IPS-18a (cell line): ENCODE data around the gene SCARB2.

Experiments used
- H3K27ac ChIP-seq: one replicate; pipeline ENCODE4 v1.5.1; 2013; ENCODE audit warnings: low read length
- H3K27me3 ChIP-seq: one replicate; pipeline ENCODE4 v1.6.1; 2013; ENCODE audit warnings: mild to moderate bottlenecking, low read length; ENCODE audit not compliant: control insufficient read depth, insufficient read depth
- H3K36me3 ChIP-seq: one replicate; pipeline ENCODE4 v1.6.1; 2013; ENCODE audit warnings: low read depth, low read length; ENCODE audit not compliant: control insufficient read depth
- H3K4me1 ChIP-seq: one replicate; pipeline ENCODE4 v1.6.1; 2013; ENCODE audit warnings: low read depth, low read length; ENCODE audit not compliant: control insufficient read depth
- H3K4me3 ChIP-seq: one replicate; pipeline ENCODE4 v1.5.1; 2013; ENCODE audit warnings: low read length
- H3K9ac ChIP-seq: one replicate; pipeline ENCODE4 v1.6.1; 2013; ENCODE audit warnings: mild to moderate bottlenecking, low read length, moderate library complexity
- H3K9me3 ChIP-seq: one replicate; pipeline ENCODE4 v1.6.1; 2013; ENCODE audit warnings: low read depth, low read length; ENCODE audit not compliant: control insufficient read depth

Gene SCARB2

GRCh38 chr4:76175336-76175735 lies 38.3 kb downstream of the SCARB2 start:
- Histone ChIP-seq H3K27me3 (no peaks in the 10 kb centered on the region), H3K9ac (no peak overlapping the region), H3K9me3 (no peaks in the 10 kb centered on the region), H3K4me3 (no peak overlapping the region), H3K27ac (no peak overlapping the region), H3K36me3 (peaks cover 16% of the 10 kb centered on the region), H3K4me1 (no peaks in the 10 kb centered on the region)

- Histone ChIP-seq H3K4me3 (no peak overlapping the region), H3K27ac (no peak overlapping the region), H3K27me3 (no peaks in the 10 kb centered on the region), H3K9ac (no peak overlapping the region), H3K4me1 (no peaks in the 10 kb centered on the region), H3K9me3 (no peaks in the 10 kb centered on the region), H3K36me3 (peaks cover 22% of the 10 kb centered on the region)
Measured at GRCh38 chr4:76174216-76174615, 39.4 kb downstream of the SCARB2 start.

GRCh38 chr4:76168688-76169087 lies 44.9 kb downstream of the SCARB2 start:
- H3K9ac ChIP-seq: no peak overlapping the region
- no peaks in the 10 kb centered on the region for H3K9me3 ChIP-seq
- no peak overlapping the region for H3K27ac ChIP-seq
- H3K4me3 ChIP-seq: no peak overlapping the region
- no peaks in the 10 kb centered on the region for H3K4me1 ChIP-seq
- H3K27me3 ChIP-seq: no peaks in the 10 kb centered on the region
- H3K36me3 ChIP-seq: peaks cover 17% of the 10 kb centered on the region

- Histone ChIP-seq H3K4me1 (no peaks in the 10 kb centered on the region), H3K36me3 (peaks cover 25% of the 10 kb centered on the region), H3K27ac (no peak overlapping the region), H3K27me3 (no peaks in the 10 kb centered on the region), H3K4me3 (no peak overlapping the region), H3K9ac (no peak overlapping the region), H3K9me3 (no peaks in the 10 kb centered on the region)
Measured at GRCh38 chr4:76166480-76166879, 47.1 kb downstream of the SCARB2 start.

GRCh38 chr4:76160355-76160754 lies 53.3 kb downstream of the SCARB2 start:
- Histone ChIP-seq H3K4me3 (no peak overlapping the region), H3K4me1 (no peaks in the 10 kb centered on the region), H3K27ac (no peak overlapping the region), H3K36me3 (peaks cover 22% of the 10 kb centered on the region), H3K9ac (no peak overlapping the region), H3K9me3 (no peaks in the 10 kb centered on the region), H3K27me3 (no peaks in the 10 kb centered on the region)

GRCh38 chr4:76156635-76157034 lies 57.0 kb downstream of the SCARB2 start:
- Histone ChIP-seq H3K9ac (no peak overlapping the region), H3K36me3 (peaks cover 12% of the 10 kb centered on the region), H3K27me3 (no peaks in the 10 kb centered on the region), H3K4me3 (no peak overlapping the region), H3K4me1 (no peaks in the 10 kb centered on the region), H3K27ac (no peak overlapping the region), H3K9me3 (no peaks in the 10 kb centered on the region)

- H3K9me3 ChIP-seq: no peaks in the 10 kb centered on the region
- no peak overlapping the region for H3K4me3 ChIP-seq
- no peak overlapping the region for H3K27ac ChIP-seq
- H3K27me3 ChIP-seq: no peaks in the 10 kb centered on the region
- H3K36me3 ChIP-seq: peaks cover 6% of the 10 kb centered on the region
- no peak overlapping the region for H3K9ac ChIP-seq
- H3K4me1 ChIP-seq: no peaks in the 10 kb centered on the region
Measured at GRCh38 chr4:76155979-76156378, 57.6 kb downstream of the SCARB2 start.

- no peaks in the 10 kb centered on the region for H3K9me3 ChIP-seq
- H3K27ac ChIP-seq: no peak overlapping the region
- H3K4me1 ChIP-seq: peaks cover 4% of the 10 kb centered on the region
- H3K36me3 ChIP-seq: no peaks in the 10 kb centered on the region
- H3K9ac ChIP-seq: no peak overlapping the region
- no peak overlapping the region for H3K4me3 ChIP-seq
- H3K27me3 ChIP-seq: no peaks in the 10 kb centered on the region
Measured at GRCh38 chr4:76153356-76153755, 60.3 kb downstream of the SCARB2 start.

GRCh38 chr4:76148142-76148865 lies 65.3 kb downstream of the SCARB2 start, which contains the start of gene NUP54:
Gene NUP54, minus strand, starts transcription at chr4:76148397. Its CDS starts 23 bp downstream, at chr4:76148374.
- peak within 1 kb of the TSS; percentile 87 for H3K27ac ChIP-seq
- H3K4me3 ChIP-seq: peak within 1 kb of the TSS; percentile 93
- H3K27me3 ChIP-seq: no peaks in the 10 kb centered on the region
- peaks cover 10% of the 10 kb centered on the region for H3K36me3 ChIP-seq
- peaks cover 17% of the 10 kb centered on the region for H3K4me1 ChIP-seq
- H3K9ac ChIP-seq: peak within 1 kb of the TSS; percentile 97
- H3K9me3 ChIP-seq: no peaks in the 10 kb centered on the region

GRCh38 chr4:76147454-76148141 lies 66.0 kb downstream of the SCARB2 start:
- Histone ChIP-seq H3K9ac (peak overlapping the region; percentile 97), H3K27me3 (no peaks in the 10 kb centered on the region), H3K27ac (peak overlapping the region; percentile 87), H3K9me3 (no peaks in the 10 kb centered on the region), H3K4me3 (peak overlapping the region; percentile 93), H3K36me3 (peaks cover 15% of the 10 kb centered on the region), H3K4me1 (peaks cover 17% of the 10 kb centered on the region)

GRCh38 chr4:76144546-76144945 lies 69.1 kb downstream of the SCARB2 start:
- no peaks in the 10 kb centered on the region for H3K27me3 ChIP-seq
- H3K4me1 ChIP-seq: peaks cover 17% of the 10 kb centered on the region
- H3K9me3 ChIP-seq: no peaks in the 10 kb centered on the region
- no peak overlapping the region for H3K27ac ChIP-seq
- H3K36me3 ChIP-seq: peaks cover 46% of the 10 kb centered on the region
- H3K4me3 ChIP-seq: no peak overlapping the region
- H3K9ac ChIP-seq: no peak overlapping the region

- no peaks in the 10 kb centered on the region for H3K27me3 ChIP-seq
Measured at GRCh38 chr4:76141241-76141640, 72.4 kb downstream of the SCARB2 start.

More at GRCh38 chr4:76141241-76141640, 72.4 kb downstream of the SCARB2 start:
- H3K9me3 ChIP-seq: no peaks in the 10 kb centered on the region
- no peak overlapping the region for H3K27ac ChIP-seq
- no peak overlapping the region for H3K4me3 ChIP-seq
- H3K9ac ChIP-seq: no peak overlapping the region
- H3K4me1 ChIP-seq: peaks cover 9% of the 10 kb centered on the region
- H3K36me3 ChIP-seq: peaks cover 74% of the 10 kb centered on the region
